Measurements from ENCODE around the gene LRRC41. TPM values are rescaled to one million over a fixed set of nuclear protein-coding genes. Genes with fewer than 3 reads are reported as not detected.

LRRC41 gene
- total RNA-seq, 6 experiments from 2014 or later: 93.9 to 118 (median 104) TPM

GRCh38 chr1:46343705-46344104 is 40.3 kb upstream of the LRRC41 start:
- Mint-ChIP-seq H3K9me3 (no peaks in the 10 kb centered on the region), H3K27ac (peak overlapping the region; percentile 34; the same call in 1 of the 2 replicates), H3K4me3 (no peak overlapping the region), H3K36me3 (ENCODE audit: low read depth) (peaks cover 24% of the 10 kb centered on the region), H3K27me3 (ENCODE audit: insufficient read depth) (peaks cover 4% of the 10 kb centered on the region; the same call in 1 of the 2 replicates), H3K4me1 (ENCODE audit: low read depth) (peaks cover 44% of the 10 kb centered on the region)
- DNase-seq: no peak
- TF ChIP-seq CTCF (IDR thresholded peaks at IDR 0.05): no peak

GRCh38 chr1:46343351-46343695 is 39.9 kb upstream of the LRRC41 start:
- Mint-ChIP-seq H3K27me3 (ENCODE audit: insufficient read depth) (peaks cover 4% of the 10 kb centered on the region; the same call in 1 of the 2 replicates), H3K4me1 (ENCODE audit: low read depth) (peaks cover 46% of the 10 kb centered on the region), H3K27ac (peak overlapping the region; percentile 34; the same call in 1 of the 2 replicates), H3K9me3 (no peaks in the 10 kb centered on the region), H3K36me3 (ENCODE audit: low read depth) (peaks cover 24% of the 10 kb centered on the region), H3K4me3 (no peak overlapping the region)
- DNase-seq: no peak
- no peak for TF ChIP-seq CTCF (IDR thresholded peaks at IDR 0.05)

- no peak for DNase-seq
Measured at GRCh38 chr1:46342677-46343350, 39.4 kb upstream of the LRRC41 start.

GRCh38 chr1:46342084-46342656 is 38.8 kb upstream of the LRRC41 start:
- peak overlapping the region; percentile 100 for H3K27ac Mint-ChIP-seq
- H3K4me1 Mint-ChIP-seq (ENCODE audit: low read depth): peaks cover 36% of the 10 kb centered on the region
- TF ChIP-seq CTCF (IDR thresholded peaks at IDR 0.05): peak; percentile 70
- H3K4me3 Mint-ChIP-seq: peak overlapping the region; percentile 99
- H3K27me3 Mint-ChIP-seq (ENCODE audit: insufficient read depth): peaks cover 4% of the 10 kb centered on the region; the same call in 1 of the 2 replicates
- DNase-seq: peak; percentile 45
- H3K9me3 Mint-ChIP-seq: no peaks in the 10 kb centered on the region
- H3K36me3 Mint-ChIP-seq (ENCODE audit: low read depth): peaks cover 15% of the 10 kb centered on the region

More at GRCh38 chr1:46342677-46343350, 39.4 kb upstream of the LRRC41 start:
- peaks cover 42% of the 10 kb centered on the region for H3K4me1 Mint-ChIP-seq (ENCODE audit: low read depth)
- no peaks in the 10 kb centered on the region for H3K9me3 Mint-ChIP-seq
- H3K4me3 Mint-ChIP-seq: no peak overlapping the region
- H3K27me3 Mint-ChIP-seq (ENCODE audit: insufficient read depth): peaks cover 4% of the 10 kb centered on the region; the same call in 1 of the 2 replicates
- no peak for TF ChIP-seq CTCF (IDR thresholded peaks at IDR 0.05)
- peaks cover 20% of the 10 kb centered on the region for H3K36me3 Mint-ChIP-seq (ENCODE audit: low read depth)
- H3K27ac Mint-ChIP-seq: peak overlapping the region; percentile 100

GRCh38 chr1:46341222-46342083 is 38.0 kb upstream of the LRRC41 start:
- Mint-ChIP-seq H3K9me3 (no peaks in the 10 kb centered on the region), H3K36me3 (ENCODE audit: low read depth) (peaks cover 11% of the 10 kb centered on the region; the same call in 1 of the 2 replicates), H3K27me3 (ENCODE audit: insufficient read depth) (peaks cover 4% of the 10 kb centered on the region; the same call in 1 of the 2 replicates), H3K4me3 (peak overlapping the region; percentile 99), H3K4me1 (ENCODE audit: low read depth) (peaks cover 36% of the 10 kb centered on the region), H3K27ac (peak overlapping the region; percentile 100)
- DNase-seq: no peak
- no peak for TF ChIP-seq CTCF (IDR thresholded peaks at IDR 0.05)

All from HFFc6 (cell line).